ENCODE results near the gene ASAP3.

DNA sequence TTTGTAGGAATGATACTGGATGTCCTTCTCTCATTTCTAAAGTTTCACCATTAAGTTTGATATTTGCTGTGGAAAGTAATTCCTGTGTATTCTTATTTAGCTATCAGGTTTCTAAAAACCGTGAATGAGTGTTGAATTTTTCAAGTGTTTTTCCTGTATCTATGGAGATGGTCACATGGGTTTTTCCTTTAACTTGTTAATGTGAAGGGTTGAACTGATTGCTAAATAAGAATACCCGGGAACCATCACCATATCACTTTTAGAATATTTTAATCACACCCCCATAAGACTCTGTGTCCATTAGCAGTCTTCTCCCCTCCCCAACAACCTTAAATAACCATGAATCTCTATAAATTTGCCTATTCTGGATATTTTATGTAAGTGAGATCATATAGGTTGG is 16.5 kb upstream of the ASAP3 start:
- TF ChIP-seq, protein P1, sequence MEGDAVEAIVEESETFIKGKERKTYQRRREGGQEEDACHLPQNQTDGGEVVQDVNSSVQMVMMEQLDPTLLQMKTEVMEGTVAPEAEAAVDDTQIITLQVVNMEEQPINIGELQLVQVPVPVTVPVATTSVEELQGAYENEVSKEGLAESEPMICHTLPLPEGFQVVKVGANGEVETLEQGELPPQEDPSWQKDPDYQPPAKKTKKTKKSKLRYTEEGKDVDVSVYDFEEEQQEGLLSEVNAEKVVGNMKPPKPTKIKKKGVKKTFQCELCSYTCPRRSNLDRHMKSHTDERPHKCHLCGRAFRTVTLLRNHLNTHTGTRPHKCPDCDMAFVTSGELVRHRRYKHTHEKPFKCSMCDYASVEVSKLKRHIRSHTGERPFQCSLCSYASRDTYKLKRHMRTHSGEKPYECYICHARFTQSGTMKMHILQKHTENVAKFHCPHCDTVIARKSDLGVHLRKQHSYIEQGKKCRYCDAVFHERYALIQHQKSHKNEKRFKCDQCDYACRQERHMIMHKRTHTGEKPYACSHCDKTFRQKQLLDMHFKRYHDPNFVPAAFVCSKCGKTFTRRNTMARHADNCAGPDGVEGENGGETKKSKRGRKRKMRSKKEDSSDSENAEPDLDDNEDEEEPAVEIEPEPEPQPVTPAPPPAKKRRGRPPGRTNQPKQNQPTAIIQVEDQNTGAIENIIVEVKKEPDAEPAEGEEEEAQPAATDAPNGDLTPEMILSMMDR (IDR thresholded peaks at IDR 0.05) = no peak
- TF ChIP-seq ZFX (IDR thresholded peaks at IDR 0.05; ENCODE audit: borderline replicate concordance) = no peak
